ENCODE measurements around the gene KLF16.
"Not testable (repeated sequence)": the region's sequence is repeated elsewhere in the genome, so short reads cannot be mapped to it uniquely, and the experiment has no call there.

The KLF16 gene

GRCh38 chr19:1884719-1885334 lies 21.4 kb upstream of the KLF16 start:
- DNase-seq = peak in 2 of 51 donors; percentile 22 to 45

GRCh38 chr19:1884291-1884718 lies 20.9 kb upstream of the KLF16 start:
- no peak for DNase-seq

- DNase-seq = no peak
Observed at GRCh38 chr19:1883784-1884183, 20.4 kb upstream of the KLF16 start.

- peak in 2 of 51 donors; percentile 28 to 51 for DNase-seq
Observed at GRCh38 chr19:1882786-1883692, 19.7 kb upstream of the KLF16 start.

GRCh38 chr19:1882089-1882785 lies 18.9 kb upstream of the KLF16 start:
- DNase-seq = peak in 27 of 51 donors; percentile 17 to 69 (median 50)

GRCh38 chr19:1881393-1882088 lies 18.2 kb upstream of the KLF16 start:
- peak in 8 of 51 donors; percentile 27 to 63 (median 50) for DNase-seq

- no peak for DNase-seq
Observed at GRCh38 chr19:1880611-1881392, 17.4 kb upstream of the KLF16 start.

GRCh38 chr19:1879982-1880381 lies 16.6 kb upstream of the KLF16 start:
- not testable (repeated sequence) for DNase-seq

GRCh38 chr19:1878583-1878982 lies 15.2 kb upstream of the KLF16 start:
- DNase-seq = not testable (repeated sequence)

- DNase-seq = not testable (repeated sequence)
Observed at GRCh38 chr19:1877280-1877660, 13.9 kb upstream of the KLF16 start.

- DNase-seq = not testable (repeated sequence)
Observed at GRCh38 chr19:1876496-1877279, 13.3 kb upstream of the KLF16 start.

- peak; percentile 28 to 96 (median 88) for DNase-seq
Observed at GRCh38 chr19:1875646-1876495, 12.5 kb upstream of the KLF16 start.

- not testable (repeated sequence) for DNase-seq
Observed at GRCh38 chr19:1875265-1875645, 11.9 kb upstream of the KLF16 start.

- no peak for DNase-seq
Observed at GRCh38 chr19:1874554-1875185, 11.3 kb upstream of the KLF16 start.

- DNase-seq = peak in 32 of 51 donors; percentile 17 to 81 (median 58)
Observed at GRCh38 chr19:1873524-1874473, 10.4 kb upstream of the KLF16 start.

GRCh38 chr19:1872807-1873523 lies 9.6 kb upstream of the KLF16 start:
- no peak for DNase-seq

All from hypothalamus (tissue), 51 donors.